AG09309 (cell line): ENCODE measurements around the gene ELP4.

ENCODE experiments used
- DNase-seq: peaks from one replicate; pipeline ENCODE4 v3.0.0-alpha.2; 2010; ENCODE audit warnings: low read depth
- H3K4me3 ChIP-seq: 2 replicates; pipeline ENCODE4 v1.5.1; 2011; ENCODE audit warnings: mild to moderate bottlenecking, low read depth, low read length, moderate library complexity; ENCODE audit not compliant: control insufficient read depth
- TF ChIP-seq, protein P1 (sequence below): IDR thresholded peaks from 2 replicates; pipeline ENCODE4 v1.5.1; 2011; ENCODE audit warnings: mild to moderate bottlenecking, low read depth, low read length, inconsistent platforms; ENCODE audit not compliant: insufficient read depth, control insufficient read depth; ENCODE audit errors: missing control alignments

ELP4 gene

GRCh38 chr11:31816468-31817053, 307.0 kb downstream of the ELP4 start:
- no peak for DNase-seq
- no peak overlapping the region for H3K4me3 ChIP-seq
- TF ChIP-seq, protein P1, sequence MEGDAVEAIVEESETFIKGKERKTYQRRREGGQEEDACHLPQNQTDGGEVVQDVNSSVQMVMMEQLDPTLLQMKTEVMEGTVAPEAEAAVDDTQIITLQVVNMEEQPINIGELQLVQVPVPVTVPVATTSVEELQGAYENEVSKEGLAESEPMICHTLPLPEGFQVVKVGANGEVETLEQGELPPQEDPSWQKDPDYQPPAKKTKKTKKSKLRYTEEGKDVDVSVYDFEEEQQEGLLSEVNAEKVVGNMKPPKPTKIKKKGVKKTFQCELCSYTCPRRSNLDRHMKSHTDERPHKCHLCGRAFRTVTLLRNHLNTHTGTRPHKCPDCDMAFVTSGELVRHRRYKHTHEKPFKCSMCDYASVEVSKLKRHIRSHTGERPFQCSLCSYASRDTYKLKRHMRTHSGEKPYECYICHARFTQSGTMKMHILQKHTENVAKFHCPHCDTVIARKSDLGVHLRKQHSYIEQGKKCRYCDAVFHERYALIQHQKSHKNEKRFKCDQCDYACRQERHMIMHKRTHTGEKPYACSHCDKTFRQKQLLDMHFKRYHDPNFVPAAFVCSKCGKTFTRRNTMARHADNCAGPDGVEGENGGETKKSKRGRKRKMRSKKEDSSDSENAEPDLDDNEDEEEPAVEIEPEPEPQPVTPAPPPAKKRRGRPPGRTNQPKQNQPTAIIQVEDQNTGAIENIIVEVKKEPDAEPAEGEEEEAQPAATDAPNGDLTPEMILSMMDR = no peak

DNA sequence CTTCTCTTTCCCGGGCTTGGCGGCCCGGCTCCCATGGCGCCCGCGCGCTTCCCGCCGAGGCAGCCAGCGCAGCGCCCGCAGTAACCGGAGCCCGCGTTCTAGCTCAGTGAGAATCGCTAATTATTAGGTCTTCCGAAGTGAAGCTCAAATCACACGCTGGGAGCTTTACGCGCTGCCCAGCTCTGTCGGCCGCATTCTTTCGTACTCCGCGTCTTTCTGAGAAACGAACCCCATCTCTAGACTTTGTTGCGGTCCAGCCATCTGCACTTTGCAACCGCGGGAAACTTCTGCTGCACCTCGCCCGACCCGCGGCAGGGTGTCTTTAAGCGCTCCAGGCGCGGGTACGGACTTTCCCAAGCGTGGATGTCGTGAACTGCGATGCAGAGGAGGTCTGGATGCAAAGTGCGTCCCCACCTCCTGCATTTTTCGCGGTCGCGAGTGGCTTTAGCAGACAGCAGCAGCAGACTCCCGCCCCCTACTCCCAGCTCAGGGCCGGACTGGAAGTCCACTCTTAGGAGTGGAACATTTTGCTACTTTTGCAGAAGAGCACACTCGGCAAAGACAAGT, 307.6 kb downstream of the ELP4 start:
- H3K4me3 ChIP-seq = no peak overlapping the region
- TF ChIP-seq, protein P1 = no peak
- no peak for DNase-seq

GRCh38 chr11:31817621-31818424, 308.3 kb downstream of the ELP4 start:
- TF ChIP-seq, protein P1 = no peak
- DNase-seq = no peak
- no peak overlapping the region for H3K4me3 ChIP-seq

GRCh38 chr11:31818425-31818755, 308.8 kb downstream of the ELP4 start:
- no peak for DNase-seq
- TF ChIP-seq, protein P1 = no peak
- H3K4me3 ChIP-seq = no peak overlapping the region

DNA sequence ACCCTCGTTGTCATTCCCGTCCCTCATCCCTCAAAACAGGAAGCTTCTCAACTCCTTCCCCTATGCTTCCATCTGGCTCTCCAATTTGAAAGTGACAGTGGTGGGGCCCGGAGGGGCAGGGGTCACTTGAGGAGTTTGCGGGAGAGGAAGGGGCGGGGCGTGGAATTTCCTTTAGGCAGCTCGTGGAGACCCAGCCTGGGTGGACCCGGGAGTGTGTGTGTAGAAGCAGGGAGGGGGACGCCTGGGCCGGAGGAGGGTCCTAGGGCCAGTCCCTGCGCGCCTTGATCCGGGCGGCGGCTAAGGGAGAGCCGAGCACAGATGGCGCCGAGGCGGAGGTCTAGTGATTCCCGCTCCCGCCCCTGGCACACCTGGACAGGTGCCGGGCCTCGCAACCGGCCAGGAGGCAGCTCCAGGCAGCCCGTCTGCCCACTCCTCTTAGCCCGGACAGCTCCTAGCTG, 309.3 kb downstream of the ELP4 start:
- no peak for DNase-seq
- H3K4me3 ChIP-seq = no peak overlapping the region
- TF ChIP-seq, protein P1 = no peak

DNA sequence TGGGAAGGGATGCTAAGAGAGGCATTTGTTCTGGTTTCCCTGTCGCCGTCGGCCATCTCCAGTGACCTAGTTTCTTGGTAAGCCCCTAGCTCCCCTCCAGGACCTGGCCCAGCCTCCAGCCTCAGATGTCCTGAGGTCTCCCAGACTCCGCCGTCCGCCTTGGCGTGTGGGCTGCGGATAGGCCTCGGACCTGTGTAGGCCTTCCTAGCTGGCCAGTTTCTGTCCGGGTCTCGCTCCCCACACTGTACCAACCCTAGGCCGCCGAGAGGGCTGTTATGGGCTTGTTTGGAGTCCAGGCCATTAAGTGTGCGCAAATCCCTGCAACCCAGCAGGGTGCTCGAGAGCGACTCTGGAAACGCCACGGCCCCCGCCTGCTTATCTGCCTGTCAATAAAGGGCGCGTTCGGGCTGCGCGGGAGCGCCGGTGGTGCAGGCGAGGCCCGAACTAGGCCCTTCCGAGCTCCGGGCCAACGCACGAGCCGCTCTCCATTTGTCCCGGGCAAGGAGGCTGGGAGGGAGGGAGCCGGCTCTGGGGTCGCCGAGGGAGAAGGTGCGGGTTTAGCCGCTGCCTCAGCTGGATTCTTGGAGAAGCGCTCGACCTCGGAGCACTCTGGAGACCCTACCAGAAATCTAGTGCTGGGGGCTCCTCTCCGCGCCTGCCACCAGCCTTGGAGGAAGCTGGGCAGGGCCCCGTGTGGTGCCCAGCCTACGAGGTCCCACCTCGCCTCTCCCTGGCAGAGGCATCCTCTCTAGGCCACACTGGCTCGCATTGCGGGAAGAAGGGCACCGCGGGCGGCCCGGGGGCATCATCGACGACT, 310.3 kb downstream of the ELP4 start:
- no peak overlapping the region for H3K4me3 ChIP-seq
- TF ChIP-seq, protein P1 = no peak
- DNase-seq = no peak
